Measurements from ENCODE around the gene HIGD1A. TPM values are rescaled to one million over a fixed set of nuclear protein-coding genes. Genes with fewer than 3 reads are reported as not detected.
"Not testable (repeated sequence)": the region's sequence is repeated elsewhere in the genome, so short reads cannot be mapped to it uniquely, and the experiment has no call there.

HIGD1A gene
- total RNA-seq, 4 donors from 2014 or later: 123 to 156 (median 139) TPM

DNA sequence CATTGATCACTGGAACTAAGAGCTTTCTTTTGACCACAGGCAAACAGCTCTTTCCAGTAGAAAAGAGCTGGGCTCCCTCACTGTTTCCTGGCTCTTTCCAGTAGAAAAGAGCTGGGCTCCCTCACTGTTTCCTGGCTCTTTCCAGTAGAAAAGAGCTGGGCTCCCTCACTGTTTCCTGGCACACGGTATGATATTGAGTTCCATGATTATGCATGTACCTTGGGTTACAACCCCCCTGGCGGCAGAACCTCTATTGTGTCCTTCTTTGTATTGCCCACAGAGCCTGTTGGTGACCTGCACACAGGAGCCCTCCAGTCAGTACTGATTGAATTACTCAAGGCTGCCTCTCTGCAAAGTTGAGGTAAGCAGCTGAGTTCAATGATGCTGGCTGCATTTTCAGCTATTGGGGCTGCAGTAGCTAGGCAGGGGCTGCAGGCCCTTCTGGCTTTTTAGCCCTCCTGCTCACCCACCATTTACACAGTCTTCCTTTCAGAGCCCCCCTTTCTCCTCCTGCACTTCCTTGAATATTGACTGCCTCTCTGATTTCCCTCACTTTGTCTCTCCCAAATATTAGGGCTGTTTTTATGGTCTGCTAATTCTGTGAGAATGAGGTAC is 15.2 kb upstream of the HIGD1A start:
- Histone ChIP-seq H3K4me3 (no peak overlapping the region), H3K27ac (no peak overlapping the region), H3K4me1 (no peaks in the 10 kb centered on the region), H3K27me3 (no peaks in the 10 kb centered on the region), H3K9me3 (no peaks in the 10 kb centered on the region), H3K36me3 (no peaks in the 10 kb centered on the region)
- TF ChIP-seq, protein P1, sequence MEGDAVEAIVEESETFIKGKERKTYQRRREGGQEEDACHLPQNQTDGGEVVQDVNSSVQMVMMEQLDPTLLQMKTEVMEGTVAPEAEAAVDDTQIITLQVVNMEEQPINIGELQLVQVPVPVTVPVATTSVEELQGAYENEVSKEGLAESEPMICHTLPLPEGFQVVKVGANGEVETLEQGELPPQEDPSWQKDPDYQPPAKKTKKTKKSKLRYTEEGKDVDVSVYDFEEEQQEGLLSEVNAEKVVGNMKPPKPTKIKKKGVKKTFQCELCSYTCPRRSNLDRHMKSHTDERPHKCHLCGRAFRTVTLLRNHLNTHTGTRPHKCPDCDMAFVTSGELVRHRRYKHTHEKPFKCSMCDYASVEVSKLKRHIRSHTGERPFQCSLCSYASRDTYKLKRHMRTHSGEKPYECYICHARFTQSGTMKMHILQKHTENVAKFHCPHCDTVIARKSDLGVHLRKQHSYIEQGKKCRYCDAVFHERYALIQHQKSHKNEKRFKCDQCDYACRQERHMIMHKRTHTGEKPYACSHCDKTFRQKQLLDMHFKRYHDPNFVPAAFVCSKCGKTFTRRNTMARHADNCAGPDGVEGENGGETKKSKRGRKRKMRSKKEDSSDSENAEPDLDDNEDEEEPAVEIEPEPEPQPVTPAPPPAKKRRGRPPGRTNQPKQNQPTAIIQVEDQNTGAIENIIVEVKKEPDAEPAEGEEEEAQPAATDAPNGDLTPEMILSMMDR (IDR thresholded peaks at IDR 0.05 in 4 of 5, conservative IDR thresholded peaks at IDR 0.05 in 1 of 5): no peak
- TF ChIP-seq POLR2A (IDR thresholded peaks at IDR 0.05): no peak
- intact Hi-C loops (cut with DNase I; ENCODE audit: low total_unique reads): no loop called here
- DNase-seq (no peak), ATAC-seq (no peak)
- in situ Hi-C loops (cut with MboI; ENCODE audit: low sequenced_read_pairs in 4 of 4): no loop called here

DNA sequence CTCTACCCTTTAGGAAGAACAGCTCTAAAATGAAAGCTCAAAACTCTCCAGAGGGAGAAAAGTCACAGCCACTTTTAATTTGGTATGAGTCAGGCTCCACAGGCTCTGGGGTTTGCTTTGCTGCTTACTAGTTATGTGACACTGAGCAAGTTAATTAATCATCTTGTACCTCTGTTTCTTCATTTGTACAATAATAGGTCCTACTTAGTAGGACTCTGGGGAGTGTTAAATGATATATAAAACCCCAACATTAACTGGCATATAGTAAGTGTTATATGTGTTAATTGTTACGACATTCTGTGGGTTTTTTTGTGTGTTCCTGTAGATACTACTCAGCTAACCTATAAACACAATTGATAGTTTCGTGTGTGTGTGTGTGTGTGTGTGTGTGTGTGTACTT is 11.5 kb upstream of the HIGD1A start:
- H3K4me1 ChIP-seq: no peaks in the 10 kb centered on the region
- H3K27ac ChIP-seq: no peak overlapping the region
- intact Hi-C loops (cut with DNase I; ENCODE audit: low total_unique reads) (no loop called here), in situ Hi-C loops (cut with MboI; ENCODE audit: low sequenced_read_pairs in 4 of 4) (no loop called here)
- ATAC-seq: no peak
- DNase-seq: no peak
- TF ChIP-seq, protein P1 (IDR thresholded peaks at IDR 0.05 in 4 of 5, conservative IDR thresholded peaks at IDR 0.05 in 1 of 5): no peak
- TF ChIP-seq POLR2A (IDR thresholded peaks at IDR 0.05): no peak
- H3K27me3 ChIP-seq: no peaks in the 10 kb centered on the region
- no peak overlapping the region for H3K4me3 ChIP-seq
- no peaks in the 10 kb centered on the region for H3K9me3 ChIP-seq
- no peaks in the 10 kb centered on the region for H3K36me3 ChIP-seq

GRCh38 chr3:42814914-42815507 is 10.7 kb upstream of the HIGD1A start:
- no peaks in the 10 kb centered on the region for H3K4me1 ChIP-seq
- in situ Hi-C loops (cut with MboI; ENCODE audit: low sequenced_read_pairs in 4 of 4): no loop called here

DNA sequence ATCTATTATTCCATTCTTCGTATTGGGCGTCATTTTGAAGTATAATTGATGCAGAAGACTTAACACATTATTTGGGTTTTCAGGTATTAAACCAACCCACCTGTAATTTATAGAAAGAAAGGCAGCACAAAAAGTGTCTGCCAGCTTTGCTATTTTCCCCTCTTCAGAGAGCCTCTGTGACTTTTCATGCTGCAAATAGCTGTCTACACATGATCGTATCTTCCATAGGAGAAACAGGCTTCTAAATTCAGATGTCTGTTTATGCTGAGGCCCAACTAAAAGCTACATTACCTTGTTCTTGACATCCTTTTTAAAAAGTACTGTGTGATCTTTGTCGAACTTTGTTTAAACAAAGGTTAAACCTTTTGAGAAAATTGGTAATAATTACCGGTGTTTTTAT is 10.0 kb upstream of the HIGD1A start:
- Histone ChIP-seq H3K36me3 (no peaks in the 10 kb centered on the region), H3K4me1 (no peaks in the 10 kb centered on the region), H3K27me3 (no peaks in the 10 kb centered on the region), H3K4me3 (no peak overlapping the region), H3K9me3 (no peaks in the 10 kb centered on the region), H3K27ac (no peak overlapping the region)
- DNase-seq (no peak), ATAC-seq (no peak)
- in situ Hi-C loops (cut with MboI; ENCODE audit: low sequenced_read_pairs in 4 of 4): no loop called here
- TF ChIP-seq POLR2A (IDR thresholded peaks at IDR 0.05): no peak
- TF ChIP-seq, protein P1 (IDR thresholded peaks at IDR 0.05 in 4 of 5, conservative IDR thresholded peaks at IDR 0.05 in 1 of 5): no peak
- intact Hi-C loops (cut with DNase I; ENCODE audit: low total_unique reads): no loop called here

More at GRCh38 chr3:42814914-42815507, 10.7 kb upstream of the HIGD1A start:
- H3K27ac ChIP-seq: peak overlapping the region in 1 of 4 donors; percentile 7
- H3K27me3 ChIP-seq: no peaks in the 10 kb centered on the region
- H3K4me3 ChIP-seq: no peak overlapping the region
- no peak for DNase-seq
- H3K36me3 ChIP-seq: no peaks in the 10 kb centered on the region
- no peak for ATAC-seq
- TF ChIP-seq, protein P1 (IDR thresholded peaks at IDR 0.05 in 4 of 5, conservative IDR thresholded peaks at IDR 0.05 in 1 of 5): no peak
- TF ChIP-seq POLR2A (IDR thresholded peaks at IDR 0.05): no peak
- H3K9me3 ChIP-seq: no peaks in the 10 kb centered on the region
- intact Hi-C loops (cut with DNase I; ENCODE audit: low total_unique reads): no loop called here

DNA sequence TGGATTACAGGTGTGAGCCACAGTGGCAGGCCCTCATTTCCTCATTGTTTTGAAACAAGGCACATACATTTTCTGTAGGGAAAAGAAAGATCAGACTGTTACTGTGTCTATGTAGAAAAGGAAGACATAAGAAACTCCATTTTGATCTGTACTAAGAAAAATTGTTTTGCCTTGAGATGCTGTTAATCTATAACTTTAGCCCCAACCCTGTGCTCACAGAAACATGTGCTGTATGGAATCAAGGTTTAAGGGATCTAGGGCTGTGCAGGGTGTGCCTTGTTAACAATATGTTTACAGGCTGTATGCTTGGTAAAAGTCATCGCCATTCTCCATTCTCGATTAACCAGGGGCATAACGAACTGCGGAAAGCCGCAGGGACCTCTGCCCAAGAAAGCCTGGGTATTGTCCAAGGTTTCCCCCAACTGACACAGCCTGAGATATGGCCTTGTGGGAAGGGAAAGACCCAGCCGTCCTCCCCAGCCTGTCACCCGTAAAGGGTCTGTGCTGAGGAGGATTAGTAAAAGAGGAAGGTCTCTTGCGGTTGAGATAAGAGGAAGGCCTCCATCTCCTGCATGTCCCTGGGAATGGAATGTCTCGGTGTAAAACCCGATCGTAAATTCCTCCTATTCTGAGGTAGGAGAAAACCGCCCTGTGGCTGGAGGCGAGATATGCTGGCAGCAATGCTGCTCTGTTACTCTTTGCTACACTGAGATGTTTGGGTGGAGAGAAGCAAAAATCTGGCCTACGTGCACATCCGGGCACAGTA is 7.0 kb upstream of the HIGD1A start:
- DNase-seq; H3K27ac ChIP-seq; H3K9me3 ChIP-seq; ATAC-seq; H3K4me3 ChIP-seq; H3K4me1 ChIP-seq; intact Hi-C loops (cut with DNase I; ENCODE audit: low total_unique reads); H3K36me3 ChIP-seq; in situ Hi-C loops (cut with MboI; ENCODE audit: low sequenced_read_pairs in 4 of 4); H3K27me3 ChIP-seq: not testable (repeated sequence)

GRCh38 chr3:42810706-42811105 is 6.4 kb upstream of the HIGD1A start:
- H3K27ac ChIP-seq; H3K4me1 ChIP-seq; intact Hi-C loops (cut with DNase I; ENCODE audit: low total_unique reads); DNase-seq; H3K4me3 ChIP-seq; H3K36me3 ChIP-seq; ATAC-seq; H3K27me3 ChIP-seq; in situ Hi-C loops (cut with MboI; ENCODE audit: low sequenced_read_pairs in 4 of 4); H3K9me3 ChIP-seq: not testable (repeated sequence)

Data from gastrocnemius medialis (tissue), 4 donors.